HG02852 (cell line): ENCODE results near the gene PXK.
A peak's percentile ranks its signal among the peaks of the same experiment; 100 is the strongest.
"Not testable (repeated sequence)": the region's sequence is repeated elsewhere in the genome, so short reads cannot be mapped to it uniquely, and the experiment has no call there.

Source experiments
- ATAC-seq: cut with Tn5 transposase; IDR thresholded peaks from one replicate; pipeline ENCODE4 v1.9.1; 2021; ENCODE audit warnings: mild to moderate bottlenecking, moderate library complexity; ENCODE audit not compliant: unreplicated experiment

PXK gene

DNA sequence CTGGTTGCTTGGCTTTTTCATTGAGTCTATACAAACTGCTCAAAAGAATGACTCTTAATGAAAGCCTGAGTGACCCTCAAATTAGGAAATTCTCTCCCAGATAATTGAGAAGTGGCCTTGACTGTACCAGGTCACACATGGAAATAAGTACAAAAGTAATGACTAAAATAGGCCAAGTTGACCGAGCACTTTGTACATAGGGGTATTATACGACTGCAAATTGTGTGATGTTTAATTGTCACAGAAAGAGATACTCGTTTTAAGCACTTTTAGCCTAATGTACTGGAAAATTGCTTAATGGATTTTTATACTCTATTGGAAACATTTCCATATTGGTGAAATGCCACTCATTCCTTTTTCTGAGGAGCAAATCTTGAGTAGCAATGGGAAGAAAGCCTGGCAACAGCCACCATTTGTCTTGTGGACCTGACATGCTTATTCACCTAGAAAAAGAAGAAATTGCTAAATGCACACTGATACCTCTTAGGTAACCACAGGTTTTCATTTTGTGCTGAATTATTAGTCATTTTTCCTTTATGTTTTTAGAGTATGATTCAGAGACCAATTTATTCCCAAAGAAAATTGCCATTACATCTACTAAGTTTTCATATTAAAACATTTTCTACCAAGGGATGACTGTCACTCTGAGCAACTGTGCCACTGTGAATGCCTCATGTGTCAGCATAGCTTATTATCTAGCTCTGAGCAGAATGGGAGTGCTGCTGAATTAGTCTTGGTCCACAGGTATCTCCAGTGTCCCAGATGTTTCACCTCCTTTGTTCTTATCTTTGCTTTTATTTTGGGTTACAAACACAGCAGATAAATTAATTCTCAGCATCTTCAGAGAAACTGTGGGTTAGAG lies 8.9 kb upstream of the PXK start:
- no peak for ATAC-seq

DNA sequence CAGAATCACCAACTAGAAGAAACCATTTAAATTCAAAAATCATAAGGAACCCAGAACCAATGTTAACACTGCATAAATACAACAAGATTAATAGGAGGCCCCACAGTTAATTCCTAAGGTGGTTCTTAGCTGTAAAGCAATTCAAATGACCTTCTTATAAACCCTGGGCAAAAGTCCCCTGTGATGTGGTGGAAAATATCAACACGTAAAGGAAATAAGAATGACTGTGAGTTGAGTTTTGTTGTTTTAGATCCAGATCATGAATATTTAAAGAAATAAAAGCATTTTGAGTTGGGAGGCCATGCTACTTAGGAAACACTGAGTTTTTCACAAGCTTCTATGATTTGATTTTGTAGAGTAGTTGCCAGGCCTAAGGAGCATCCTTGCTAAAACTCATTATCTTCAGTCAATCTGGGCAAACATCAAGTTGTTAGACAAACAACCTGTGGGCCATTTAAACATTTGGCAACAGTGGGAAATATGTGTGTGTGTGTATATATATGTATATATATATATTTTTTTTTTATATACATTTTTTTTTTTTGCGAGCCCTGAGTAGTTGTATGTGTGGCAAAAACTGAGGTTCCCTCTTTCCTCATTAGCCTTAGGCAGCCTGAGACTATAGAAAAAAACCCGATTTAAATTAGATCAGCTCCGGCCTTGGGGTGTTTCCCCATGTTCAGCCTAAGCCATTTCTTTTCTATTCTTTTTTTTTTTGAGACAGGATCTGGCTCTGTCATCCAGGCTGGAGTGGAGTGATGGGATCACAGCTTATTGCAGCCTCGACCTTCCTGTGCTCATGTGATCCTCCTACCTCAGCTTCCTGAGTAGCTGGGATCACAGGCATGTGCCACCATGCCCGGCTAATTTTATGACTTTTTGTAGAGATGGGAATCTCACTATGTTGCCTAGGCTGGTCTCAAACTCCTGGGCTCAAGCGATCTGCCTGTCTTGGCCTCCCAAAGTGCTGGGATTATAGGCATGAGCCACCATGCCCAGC lies 8.0 kb upstream of the PXK start:
- no peak for ATAC-seq

DNA sequence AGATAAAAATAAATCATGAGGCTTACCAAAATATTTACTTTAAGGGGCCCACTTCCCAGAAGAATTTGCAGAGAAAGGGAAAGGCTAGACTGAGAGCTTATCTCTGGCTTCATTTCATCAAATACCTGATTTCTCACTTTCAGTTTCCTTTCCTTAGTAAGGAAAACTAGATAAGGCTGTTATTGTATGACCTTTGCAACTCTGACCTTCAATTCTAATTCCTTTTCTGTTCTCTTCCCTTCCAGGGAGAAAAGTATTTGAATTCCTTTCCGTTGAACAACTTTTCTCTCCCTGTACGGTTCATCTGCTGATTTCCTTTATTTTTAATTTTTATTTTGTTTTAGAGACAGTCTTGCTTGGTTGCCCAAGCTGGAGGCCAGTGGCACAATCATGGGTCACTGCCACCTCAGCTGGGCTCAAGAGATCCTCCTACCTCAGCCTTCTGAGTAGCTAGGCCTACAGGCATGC lies 7.1 kb upstream of the PXK start:
- no peak for ATAC-seq

DNA sequence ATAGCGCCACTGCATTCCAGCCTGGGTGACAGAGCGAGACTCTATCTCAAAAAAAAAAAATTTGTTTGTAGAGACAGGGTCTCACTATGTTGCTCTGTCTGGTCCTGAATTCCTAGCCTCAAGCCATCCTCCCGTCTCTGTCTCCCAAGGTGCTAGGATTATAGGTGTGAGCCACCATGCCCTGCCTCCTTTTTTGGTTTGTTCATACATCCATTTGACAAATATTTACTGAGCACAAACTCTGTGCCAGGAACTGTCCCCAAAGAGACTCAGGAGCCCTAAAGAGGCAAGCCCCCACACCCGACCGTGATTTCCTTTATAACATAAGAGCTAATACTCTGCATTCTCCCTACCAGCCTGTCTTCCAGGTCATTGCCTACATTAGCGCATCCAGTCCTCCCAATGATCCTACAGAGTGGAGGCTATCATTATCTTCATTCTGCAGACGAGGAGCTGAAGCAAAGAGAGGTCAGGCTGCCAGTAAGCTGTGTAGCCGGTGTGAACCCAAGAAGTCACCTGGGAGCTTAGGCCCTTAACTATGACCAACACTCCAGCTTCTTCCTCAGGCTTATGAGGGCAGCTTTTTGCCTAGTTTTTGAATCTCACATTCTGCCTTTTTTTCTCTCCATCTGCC lies 6.3 kb upstream of the PXK start:
- no peak for ATAC-seq

DNA sequence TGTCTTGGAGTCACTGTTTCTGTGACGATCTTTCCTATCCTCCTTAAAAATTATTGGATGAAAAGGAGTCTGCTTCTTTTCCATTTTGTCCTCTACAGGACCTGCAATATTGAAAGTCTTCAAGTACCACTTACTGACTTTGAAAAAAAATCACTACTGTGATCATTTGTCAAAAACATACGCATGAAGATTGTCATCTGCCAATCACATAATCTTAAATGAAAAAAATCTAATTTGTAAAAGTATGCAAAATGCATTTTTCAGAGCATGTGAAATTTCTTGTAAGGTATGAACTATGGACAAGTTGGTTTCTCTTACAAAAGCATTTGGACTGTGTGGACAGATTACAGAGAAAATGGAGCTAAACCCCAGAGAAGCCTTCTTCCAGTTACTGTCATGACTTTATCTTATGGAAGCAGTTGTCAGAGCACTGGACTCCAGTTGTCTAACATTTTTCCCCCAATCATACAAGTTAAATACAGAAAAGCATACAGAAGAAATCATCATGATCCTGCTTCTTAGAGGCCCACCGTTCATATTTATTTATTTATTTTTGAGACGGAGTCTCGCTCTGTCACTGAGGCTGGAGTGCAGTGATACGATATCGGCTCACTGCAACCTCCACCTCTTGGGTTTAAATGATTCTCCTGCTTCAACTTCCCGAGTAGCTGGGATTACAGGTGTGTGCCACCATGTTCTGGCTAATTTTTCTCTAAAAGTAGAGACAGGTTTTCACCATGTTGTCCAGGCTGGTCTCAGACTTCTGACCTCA lies 3.4 kb upstream of the PXK start:
- ATAC-seq: no peak

DNA sequence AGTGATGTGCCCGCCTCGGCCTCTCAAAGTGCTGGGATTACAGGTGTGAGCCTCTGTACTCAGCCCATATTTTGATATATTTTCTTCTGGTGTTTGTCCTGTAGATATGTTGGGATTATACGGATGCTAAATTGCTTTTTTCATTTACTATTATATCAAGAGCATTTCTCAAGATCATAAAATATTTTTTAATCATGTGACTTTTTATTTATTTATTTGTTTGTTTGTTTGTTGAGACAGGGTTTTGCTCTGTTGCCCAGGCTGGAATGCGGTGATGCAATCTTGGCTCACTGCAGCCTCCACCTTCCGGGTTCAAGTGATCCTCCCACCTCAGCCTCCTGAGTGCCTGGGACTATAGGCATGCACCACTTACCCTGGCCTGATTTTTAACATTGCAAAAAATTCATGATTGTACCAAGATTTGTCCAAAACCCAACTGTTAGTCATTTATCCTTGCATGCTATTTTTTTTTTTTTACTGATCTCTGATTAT lies 2.7 kb upstream of the PXK start:
- no peak for ATAC-seq

DNA sequence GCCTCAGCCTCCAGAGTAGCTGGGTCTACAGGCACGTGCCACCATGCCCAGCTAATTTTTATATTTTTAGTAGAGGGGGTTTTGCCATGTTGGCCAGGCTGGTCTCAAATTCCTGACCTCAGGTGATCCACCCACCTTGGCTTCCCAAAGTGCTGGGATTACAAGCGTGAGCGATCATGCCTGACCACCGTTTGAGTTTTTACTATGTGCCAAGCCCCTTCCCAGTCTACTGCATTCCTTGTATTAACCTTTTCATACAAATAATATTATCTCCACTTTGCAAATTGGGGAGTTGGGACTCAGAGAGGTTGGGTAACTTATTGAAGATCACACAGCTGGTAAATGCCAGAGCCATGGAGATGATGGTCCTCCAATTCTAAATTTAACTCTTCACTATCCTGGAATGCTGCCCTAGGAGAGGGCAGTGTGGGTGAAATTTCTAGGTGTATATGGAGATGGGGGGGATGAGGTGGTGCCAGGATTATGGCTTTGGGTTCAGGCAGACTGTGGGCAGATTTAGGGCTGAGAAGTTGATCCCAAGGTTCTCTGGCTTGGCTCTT lies 1.0 kb upstream of the PXK start:
- ATAC-seq: no peak

DNA sequence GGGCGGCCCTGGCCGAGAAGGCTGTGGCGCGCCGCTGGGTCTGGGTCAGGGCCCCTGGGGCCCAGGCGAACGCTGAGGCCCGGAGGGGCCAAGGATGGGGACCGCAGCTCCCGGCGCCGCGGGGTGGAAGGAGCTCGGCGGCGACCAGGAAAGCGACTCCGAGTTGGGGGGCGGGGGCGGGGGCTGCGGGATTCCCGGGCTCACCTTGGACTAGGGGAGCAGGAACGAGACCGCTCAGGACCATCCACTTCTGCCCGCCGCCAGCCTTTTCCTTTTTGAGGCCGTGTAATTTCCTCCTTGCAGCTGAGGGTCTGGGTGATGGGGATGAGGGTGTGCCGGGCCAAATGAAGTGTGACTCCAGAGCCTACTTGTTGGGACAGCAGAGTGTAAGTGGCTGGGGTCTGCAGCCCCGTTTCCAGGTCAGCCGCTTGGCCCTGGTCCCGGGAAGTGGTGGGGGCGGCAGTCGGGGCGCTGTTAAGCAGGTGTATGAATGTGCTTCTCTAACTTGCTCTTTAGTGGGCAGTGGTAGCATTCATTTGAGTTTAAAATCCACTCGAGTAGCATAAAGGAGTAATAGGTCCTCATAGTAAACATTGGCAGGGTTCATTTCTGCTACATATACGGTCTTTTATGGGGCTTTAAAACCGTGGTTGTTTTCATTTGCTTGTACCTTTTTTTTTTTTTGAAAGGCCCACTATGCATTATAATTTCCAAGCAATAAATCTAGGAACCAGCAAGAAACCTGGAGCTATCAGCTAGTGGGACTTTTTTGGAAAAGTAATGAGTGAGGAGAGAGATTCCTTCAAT lies 717 bp downstream of the PXK start:
- ATAC-seq: peak; percentile 35

DNA sequence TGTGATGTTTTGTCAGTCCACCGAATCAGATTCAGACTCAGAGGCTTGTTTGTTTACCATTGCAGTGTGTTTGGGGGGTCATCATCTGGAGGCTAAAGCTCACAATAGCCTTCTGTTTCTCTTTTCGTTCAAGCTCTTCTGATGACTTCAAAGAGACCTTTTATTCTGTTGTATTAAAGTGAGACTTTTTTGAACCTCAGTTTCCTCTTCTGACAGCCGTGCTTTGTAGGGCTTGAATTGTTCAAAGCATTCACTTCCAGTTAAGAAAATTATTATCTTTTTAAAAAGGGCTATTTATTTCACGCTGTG lies 1.3 kb downstream of the PXK start:
- no peak for ATAC-seq

DNA sequence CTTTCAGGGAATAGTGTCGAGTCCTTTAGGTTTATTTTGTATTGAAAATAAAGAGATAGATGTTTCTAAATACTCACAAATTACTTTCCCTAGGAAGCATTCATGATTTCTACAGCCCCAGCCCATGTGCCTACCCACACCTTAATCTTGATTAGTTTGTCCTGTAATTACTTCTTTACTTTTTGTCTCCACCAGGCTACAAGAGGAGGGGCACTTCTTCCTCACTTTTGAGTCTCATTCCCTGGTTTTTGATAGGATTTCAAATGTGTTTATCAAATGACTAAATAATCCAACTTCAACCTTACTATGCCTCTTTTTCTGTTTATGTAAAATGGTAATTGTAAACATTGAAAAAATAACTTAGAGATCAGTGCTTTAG lies 1.8 kb downstream of the PXK start:
- ATAC-seq: no peak

DNA sequence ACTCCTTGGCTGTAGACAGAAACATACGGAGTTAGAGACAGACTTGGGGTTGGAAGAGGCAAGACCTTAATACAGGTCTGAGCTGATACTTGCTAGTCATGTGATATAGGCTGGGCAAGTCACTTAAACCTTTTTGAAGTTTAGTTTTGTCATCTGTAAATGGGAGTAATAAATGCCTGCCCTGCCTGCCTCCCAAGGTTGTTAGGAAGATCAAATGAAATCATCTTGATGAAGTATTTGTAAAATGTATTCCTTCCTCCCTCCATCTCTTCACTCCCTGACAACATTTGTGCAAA lies 2.9 kb downstream of the PXK start:
- no peak for ATAC-seq

DNA sequence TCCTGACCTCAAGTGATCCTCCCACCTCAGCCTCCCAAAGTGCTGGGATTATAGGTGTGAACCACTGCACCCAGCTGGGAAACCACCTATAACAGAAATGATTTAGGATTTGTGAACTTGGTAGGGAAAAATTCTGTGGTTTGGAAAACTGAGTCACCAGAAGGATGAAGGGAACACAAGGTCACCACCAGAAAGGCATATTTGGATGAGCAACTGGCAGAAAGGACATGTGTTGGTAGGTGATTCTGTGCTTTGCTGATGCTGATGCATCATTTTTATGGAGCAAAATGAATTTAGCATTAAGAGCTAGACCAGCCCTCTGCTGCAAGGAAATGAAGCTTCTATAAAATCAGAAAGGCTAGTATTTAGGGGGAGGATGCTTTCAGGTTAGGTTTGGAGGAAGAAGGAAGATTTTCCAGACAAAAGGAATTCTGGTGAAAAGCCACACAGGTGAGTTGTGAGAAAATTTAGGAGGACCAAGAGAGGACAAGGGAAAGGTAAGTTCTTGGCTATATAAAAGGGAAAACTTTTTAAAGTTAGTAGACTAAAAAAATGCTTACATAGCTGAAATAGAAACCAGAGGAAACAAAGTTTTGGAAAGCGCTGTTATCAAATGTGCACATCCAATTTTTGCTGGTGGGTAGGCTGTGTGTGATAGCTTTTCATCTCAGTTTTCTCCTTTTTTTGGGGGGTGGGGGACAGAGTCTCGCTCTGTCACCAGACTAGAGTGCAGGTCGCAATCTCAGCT lies 3.6 kb downstream of the PXK start:
- no peak for ATAC-seq

DNA sequence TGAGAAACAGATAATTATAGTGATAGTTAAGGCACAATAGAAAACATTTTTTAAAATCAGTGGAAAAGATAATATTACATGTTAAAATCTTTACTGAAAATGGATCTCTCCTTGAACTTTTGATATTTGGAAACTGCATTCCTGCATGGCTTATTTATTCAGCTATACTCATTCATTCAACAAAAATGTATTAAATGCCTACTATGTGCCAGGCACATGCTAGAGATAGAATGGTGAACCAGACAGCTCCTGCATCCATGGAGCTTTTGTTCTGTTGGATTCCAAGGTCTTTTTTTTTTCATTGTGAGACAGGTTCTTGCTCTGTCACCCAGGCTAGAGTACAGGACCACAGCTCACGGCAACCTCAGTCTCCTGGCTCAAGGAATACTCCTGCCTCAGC lies 4.5 kb downstream of the PXK start:
- ATAC-seq: no peak

DNA sequence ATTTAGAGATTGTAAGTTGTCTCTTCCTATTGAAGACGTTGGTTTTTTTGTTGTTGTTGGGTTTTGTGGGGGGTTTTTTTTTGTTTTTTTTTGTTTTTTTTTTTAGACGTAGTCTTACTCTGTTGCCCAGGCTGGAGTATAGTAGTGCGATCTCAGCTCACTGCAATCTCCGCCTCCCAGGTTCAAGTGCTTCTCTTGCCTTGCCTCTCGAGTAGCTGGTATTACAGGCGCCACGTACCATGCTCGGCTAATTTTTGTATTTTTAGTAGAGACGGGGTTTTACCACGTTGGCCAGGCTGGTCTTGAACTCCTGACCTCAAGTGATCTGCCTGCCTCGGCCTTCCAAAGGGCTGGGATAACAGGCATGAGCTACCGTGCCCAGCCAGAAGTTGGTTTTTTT lies 6.5 kb downstream of the PXK start:
- ATAC-seq: not testable (repeated sequence)

DNA sequence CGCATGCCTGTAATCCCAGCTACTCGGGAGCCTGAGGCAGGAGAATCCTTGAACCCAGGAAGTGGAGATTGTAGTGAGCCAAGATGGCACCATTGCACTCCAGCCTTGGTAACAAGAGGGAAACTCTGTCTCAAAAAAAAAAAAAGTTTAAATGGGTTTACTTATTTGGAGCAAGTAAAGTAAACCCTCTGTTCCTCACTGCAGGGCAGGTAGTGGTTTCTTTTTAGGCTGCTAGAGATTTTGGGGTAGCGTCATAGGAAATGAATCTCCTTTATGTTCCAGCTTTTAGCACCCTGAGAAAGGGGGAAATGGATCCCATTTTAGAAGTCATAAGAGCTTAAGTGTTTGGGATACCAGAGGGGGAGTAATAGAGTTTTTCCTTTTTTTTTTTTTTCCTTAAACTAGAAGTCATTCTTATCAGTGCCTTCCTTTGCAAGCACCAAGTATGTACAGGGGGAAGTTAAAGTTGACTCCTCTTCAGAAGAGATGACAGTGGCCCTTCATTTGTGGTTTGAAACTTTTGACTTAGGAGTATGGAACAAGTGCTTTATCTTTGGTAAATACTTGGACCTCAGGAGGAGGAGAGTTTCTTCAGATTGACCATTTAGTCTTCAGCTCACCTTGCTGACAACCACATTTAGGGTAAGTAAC lies 8.0 kb downstream of the PXK start:
- no peak for ATAC-seq

DNA sequence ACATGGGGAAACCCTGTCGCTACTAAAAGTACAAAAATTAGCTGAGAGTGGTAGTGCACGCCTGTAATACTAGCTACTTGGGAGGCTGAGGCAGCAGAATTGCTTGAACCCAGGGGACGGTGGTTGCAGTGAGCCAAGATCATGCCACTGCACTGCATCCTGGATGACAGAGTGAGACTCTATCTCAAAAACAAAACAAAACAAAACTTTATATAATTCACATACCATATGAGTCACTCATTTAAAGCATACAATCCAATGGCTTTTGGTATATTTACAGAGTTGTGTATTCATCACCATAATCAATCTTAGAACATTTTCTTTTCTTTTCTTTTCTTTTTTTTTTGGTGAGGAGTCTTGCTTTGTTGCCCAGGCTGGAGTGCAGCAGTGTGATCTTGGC lies 8.7 kb downstream of the PXK start:
- no peak for ATAC-seq

DNA sequence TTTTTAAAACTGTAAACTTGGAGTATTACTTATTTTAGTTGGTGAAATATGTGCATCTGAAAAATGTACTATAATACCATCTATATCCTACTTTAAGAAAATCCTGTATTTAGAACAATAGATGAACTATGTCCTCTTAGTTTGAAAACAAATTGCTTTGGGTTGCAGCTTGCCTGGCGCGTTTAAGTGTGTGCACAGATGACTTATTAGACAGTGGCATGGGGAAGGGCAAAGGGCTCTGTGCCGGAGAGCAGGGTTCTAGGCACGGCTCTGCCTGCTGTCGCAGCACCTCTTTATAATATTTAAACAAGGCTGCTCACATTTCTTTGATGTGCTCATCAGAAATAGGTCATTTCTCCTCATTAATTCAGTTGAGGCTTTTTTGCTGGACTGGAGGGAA lies 10.0 kb downstream of the PXK start:
- ATAC-seq: no peak

DNA sequence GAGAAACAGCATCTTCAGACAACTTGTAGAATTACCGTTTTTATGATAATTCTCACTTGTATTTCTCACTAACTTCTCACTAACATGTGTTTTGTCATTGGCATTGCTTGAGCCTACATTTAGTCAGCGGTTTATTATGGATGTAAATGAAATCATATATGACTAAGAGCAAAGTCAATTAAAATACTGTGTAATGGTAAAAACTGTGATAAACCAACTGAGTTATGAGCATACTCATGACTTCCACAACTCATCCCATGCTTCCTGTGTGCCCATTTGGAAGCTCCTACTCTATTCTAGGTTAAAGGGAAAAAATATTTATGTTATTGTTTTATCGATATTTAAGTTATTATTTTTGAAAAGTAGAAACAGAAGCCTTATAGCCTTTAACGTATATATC lies 12.8 kb downstream of the PXK start:
- no peak for ATAC-seq
